ENCODE data around the gene TMEM95.
A peak's percentile ranks its signal among the peaks of the same experiment; 100 is the strongest.
"Not testable (repeated sequence)": the region's sequence is repeated elsewhere in the genome, so short reads cannot be mapped to it uniquely, and the experiment has no call there.

Gene TMEM95

DNA sequence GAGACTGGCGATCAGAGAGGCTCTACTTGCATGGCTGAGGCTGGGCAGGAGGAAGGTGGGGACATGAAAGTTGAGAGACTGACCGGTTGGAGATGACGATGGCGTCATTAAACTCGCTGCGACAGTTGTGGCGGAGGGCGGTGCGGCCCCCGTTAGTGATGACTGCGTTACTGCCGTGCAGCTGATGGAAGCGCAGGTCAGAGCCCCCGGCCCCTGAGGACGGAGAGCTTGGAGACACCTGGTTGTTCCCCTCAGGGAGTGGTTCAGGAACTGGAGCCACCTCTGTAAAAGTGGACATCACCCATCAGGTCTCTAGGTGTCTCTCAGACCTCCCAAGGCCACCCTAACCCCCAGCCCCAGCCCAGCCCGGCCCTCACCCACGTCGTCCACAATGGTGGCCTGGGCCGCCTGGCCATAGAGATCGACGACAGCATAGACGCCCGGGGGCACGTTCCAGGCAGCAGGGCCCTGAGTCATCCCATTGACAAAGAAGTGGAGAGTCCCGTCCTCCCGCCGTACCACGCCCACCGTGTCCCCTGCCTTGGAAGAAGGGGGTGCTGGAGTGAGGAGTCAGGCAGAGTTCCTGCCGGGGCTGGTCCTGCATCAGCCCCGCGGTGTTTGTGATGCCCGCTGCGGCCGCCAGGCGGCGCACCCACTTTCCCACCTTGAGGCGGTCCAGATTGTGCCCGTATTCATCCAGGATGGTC is 31.1 kb upstream of the TMEM95 start:
- DNase-seq (ENCODE audit: low read depth): peak; percentile 49

DNA sequence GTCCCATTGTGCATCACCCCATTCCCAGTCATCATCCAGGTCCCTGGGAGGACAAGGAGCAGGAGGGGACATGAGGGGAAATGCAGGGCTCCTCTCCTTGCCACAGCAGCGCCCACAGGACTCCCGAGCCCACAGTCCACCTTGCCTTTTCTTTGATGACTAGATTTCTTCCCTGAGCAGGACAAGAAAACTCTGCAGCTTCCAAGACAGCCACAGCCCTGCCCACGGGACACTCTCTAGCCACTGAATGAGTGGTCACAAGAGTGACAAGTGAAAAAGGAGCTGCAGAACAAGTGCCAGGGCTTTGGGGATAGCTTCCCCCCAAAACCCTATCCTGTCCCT is 30.5 kb upstream of the TMEM95 start:
- no peak for DNase-seq (ENCODE audit: low read depth)

DNA sequence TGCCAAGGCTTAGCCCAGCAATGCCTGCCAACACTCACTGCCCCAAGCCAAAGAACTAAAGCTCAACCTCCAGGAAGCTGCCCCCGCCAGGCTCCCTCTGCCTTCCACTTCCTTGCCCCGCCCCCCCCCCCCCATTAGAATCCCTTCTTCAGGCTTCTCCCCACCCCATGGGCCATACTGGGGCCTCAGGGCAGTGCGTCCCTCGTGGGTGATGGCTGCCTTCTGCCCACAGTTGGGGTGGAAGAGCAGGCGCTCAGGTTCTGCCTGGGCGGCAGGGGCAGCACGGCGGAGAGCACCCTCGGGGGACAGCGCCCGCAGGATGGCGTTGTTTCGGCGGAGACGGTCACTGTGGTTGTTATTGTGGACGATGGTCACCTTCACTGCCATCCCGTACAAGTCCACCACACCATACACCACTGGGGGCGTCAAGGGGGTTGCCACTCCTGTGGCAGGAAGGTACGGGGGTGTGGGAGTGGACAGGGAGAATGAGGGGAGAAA is 29.9 kb upstream of the TMEM95 start:
- DNase-seq (ENCODE audit: low read depth): no peak

DNA sequence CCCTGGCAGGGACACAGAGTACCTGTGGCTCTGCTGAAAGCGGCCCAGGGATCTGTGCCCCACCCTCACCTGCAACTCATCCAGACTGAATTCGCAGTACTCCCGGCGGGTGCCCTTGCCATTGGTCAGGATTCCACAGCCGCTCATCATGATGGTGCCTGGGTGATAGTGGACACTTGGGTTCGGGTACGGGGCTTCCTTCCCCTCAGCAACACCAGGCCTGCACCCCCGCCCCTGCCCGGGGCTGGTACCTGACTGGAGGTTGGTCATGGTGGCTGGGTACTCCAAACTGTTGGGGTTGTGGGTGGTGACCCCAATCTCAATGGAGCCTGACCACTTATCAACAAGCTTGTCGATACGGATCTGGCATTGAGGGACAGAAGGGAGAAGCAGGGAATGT is 28.8 kb upstream of the TMEM95 start:
- DNase-seq (ENCODE audit: low read depth): no peak

DNA sequence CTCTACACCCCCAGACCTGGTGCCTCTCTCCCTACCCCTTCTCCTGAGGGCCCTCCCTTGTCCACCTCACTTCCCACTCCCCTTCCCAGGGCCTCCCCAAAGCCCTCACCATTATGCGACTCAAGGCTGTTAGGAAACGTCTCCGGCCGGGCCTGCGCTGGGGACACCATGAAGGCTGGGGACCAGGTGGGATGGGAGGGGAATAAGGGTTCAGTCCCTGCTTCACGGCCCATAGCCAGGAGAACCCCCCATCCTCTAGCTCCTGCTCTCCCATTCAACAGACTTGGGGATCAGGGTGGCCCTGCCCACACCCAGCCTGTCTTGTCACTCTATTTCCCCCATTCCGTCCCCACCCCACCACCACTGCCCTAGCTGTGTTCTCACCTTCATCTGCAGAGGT is 27.9 kb upstream of the TMEM95 start:
- no peak for DNase-seq (ENCODE audit: low read depth)

GRCh38 chr17:7327501-7327900 is 27.5 kb upstream of the TMEM95 start:
- no peak for DNase-seq (ENCODE audit: low read depth)

DNA sequence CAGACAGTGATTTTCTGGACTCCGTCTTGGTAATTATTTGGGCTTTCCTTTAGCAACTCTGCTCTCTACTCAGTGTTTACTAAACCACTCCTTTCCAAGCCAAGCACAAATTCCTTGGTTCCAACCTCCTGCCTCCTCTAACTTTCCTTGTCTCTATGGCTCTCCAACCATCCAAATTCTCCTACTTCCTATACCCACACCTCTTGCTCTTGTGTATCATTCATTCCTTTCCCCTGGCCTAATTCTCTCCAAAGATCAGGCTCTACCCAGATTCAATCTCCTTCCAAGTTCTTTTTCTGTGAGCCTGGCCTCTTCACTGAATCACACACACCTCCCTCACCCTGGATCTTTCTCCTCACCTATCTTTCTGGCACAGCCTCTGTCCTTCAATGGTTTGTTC is 26.9 kb upstream of the TMEM95 start:
- DNase-seq (ENCODE audit: low read depth): no peak

DNA sequence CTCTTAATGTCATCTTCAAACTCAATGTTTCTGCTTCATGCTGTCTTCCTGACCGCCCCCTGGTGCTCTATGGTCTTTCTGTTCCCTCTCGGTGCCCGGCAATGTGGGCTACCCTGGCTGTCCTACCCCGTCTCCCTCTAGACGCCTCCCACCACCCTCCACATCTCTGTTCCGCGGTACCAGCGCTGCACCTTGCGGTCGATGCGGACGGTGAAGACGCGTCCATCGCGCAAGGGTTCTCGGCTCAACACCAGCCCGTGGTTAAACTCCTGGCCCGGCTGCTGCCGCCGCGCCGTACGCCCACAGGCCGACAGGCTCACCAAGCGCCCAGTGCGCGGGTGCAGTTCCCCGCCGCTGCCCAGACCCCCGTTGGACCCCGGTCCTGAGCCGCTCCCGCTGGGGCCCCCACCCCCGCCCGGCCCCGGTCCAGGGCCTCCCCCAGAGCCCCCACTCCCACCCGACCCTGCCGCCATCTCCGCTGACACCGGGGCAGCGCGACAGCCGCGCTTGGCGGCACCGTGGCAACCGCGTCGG is 26.0 kb upstream of the TMEM95 start, which contains the start of gene NEURL4:
TSS of gene NEURL4 (minus strand) at position 496 of the 534 bp plus-strand sequence. CDS start at position 473, 23 bp downstream.
- no peak for DNase-seq (ENCODE audit: low read depth)

DNA sequence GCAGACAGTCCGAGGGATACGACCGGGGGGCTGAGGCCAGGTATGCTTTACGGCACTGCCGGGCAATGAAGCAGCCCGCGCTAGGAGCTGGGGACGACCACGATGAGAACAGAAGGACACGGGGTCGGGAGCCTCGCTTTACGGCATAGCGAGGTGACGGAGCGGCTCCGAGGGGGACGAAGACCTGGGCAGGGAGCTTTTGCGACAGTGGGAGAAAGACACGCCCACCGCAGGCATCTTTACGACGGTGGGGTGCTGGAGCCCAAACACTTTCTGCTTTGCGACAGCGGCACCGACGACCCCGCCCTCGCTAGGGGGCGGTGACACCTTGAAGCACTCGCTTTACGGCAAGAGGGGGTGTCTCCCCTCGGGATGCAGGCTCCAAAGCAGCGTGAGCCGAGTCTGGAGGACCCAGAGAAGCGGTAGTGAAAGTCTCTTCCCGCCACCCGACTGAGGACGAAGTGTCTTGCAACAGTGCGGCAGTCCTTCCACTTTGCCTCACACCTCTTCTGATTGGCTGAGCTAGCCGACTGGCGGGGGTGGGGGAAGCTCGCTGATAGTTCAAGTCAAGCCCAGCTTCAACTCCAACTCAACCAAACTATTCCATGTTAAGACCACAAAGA is 25.5 kb upstream of the TMEM95 start:
- peak; percentile 93 for DNase-seq (ENCODE audit: low read depth)

GRCh38 chr17:7329997-7330637 is 24.8 kb upstream of the TMEM95 start:
- no peak for DNase-seq (ENCODE audit: low read depth)

DNA sequence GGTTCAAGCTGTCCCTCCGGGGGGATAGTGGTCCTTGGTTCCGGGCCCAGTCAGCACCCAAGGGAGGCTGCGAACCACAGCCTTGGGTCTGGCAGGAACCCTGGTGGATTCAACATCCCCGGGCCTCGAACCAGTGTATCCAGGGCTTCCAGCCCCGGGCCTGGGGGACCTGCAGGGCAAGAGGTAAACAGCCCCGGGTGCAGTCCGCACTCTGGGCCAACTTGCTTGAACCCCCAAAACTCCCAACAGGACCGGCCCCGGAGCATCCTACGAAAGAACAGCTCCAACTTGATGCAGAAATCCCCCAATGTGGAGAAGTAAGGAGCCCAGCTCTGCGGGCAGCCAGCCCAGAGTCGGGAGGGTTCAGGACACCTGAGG is 24.3 kb upstream of the TMEM95 start:
- no peak for DNase-seq (ENCODE audit: low read depth)

DNA sequence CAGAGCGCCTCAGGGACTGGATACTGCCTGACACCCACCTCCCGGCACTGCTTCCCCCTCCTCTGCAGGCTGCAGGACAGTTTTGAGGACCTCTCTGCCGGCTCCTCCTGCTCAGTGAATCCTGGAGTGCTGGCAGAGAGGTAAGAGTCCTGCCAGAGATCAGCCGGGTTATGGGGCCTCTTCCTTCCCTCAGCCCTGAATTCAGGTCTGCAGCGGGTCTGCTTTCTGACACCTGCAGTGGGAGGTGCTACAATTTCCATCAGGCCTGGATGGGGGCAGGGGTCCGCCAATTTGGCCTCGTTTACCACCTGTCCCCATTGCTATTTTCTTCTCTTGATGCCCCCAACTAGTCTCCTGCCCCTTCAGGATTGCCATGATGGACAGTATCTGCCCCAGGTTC is 22.8 kb upstream of the TMEM95 start:
- DNase-seq (ENCODE audit: low read depth): no peak

GRCh38 chr17:7332600-7333069 is 22.3 kb upstream of the TMEM95 start:
- DNase-seq (ENCODE audit: low read depth): not testable (repeated sequence)

DNA sequence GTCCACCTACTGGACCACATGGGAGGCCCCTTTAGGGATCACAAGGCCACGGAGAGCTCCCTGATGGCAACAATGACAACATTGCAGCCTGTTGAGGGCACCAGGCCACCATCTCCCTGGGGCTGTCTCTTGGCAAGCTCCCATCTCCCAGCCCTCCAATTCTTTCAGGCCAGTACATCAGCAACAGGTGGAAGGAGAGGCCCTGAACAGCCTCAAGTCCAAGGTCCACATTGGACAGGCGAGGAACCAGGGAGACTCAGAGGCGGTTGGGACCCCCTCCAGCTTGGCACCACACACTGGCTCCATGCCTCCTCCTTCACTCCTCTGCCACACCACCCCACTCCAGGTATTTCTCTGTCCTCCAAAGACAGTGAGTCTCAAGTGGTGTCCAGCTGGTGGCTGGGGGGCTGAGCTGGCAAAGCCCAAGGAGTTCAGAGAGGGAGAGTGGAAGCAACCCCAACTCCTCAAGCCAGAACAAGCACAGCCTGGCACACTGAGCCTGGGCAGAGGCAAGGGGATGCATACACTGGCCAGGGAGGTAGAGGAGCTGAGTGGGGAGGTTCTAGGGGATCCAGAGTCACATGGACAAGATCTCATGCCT is 19.9 kb upstream of the TMEM95 start:
- DNase-seq (ENCODE audit: low read depth): no peak

DNA sequence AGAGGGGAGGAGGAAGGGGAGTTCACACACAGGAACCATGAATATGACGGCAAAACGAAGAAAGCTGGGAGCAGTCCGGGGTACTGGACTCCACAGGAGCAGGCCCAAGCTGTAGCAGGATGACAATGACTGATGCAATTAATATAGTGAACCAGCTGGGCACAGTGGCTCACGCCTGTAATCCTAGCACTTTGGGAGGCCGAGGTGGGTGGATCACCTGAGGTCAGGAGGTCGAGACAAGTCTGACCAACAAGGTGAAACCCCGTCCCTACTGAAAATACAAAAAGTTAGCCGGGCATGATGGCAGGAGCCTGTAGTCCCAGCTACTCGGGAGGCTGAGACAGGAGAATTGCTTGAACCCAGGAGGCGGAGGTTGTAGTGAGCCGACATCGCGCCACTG is 19.2 kb upstream of the TMEM95 start:
- DNase-seq (ENCODE audit: low read depth): not testable (repeated sequence)

DNA sequence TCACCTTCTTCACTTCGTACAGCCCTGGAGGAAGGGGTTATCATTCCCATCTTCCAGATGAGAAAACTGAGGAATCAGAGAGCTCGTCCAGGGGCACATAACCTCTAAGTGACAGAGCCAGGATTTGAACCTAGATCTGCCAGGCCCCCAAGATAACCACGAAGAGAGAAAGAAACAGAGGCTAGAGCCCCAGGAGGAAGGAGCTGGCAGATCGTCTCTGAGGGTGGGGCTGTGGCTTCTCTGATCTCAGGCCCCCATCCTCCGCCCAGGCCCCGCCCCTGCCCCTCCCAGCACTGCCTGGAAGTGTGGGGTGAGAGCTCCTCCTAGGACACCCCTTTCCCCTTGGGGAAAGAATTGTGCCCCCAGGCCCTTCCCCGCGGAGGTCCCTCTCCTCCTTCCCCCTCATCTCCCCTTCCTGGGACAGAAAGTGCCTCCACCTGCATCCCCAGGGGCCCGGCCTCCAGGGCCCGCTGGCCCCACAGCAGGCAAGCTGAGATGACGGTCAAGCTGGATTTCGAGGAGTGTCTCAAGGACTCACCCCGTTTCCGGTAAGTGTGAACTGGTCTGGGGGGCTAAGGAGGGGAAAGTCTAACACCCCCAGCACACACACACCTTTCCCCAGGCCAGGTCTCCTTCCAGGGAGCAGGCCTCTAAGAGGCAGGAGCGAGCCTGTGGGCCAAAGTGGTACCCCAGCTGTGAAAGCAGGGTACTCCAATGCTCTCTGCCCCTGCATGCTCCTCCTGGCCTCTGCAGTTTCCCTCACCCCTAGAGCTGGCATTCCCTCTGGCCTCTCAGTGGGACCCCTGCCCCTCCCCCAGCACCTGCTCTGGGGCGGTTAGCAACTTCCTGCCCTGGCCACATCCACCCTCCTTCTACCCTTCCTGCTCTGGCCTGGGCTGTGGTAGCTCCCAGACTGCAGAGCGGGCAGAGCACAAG is 18.4 kb upstream of the TMEM95 start, which contains the start of gene ACAP1:
TSS of gene ACAP1 (plus strand) at position 290 of the 936 bp plus-strand sequence. CDS start at position 496, 206 bp downstream.
- DNase-seq (ENCODE audit: low read depth): peak; percentile 80

- not testable (repeated sequence) for DNase-seq (ENCODE audit: low read depth)
Observed at GRCh38 chr17:7337600-7337999, 17.4 kb upstream of the TMEM95 start.

GRCh38 chr17:7340179-7340578 is 14.8 kb upstream of the TMEM95 start:
- no peak for DNase-seq (ENCODE audit: low read depth)

- DNase-seq (ENCODE audit: low read depth): no peak
Observed at GRCh38 chr17:7341842-7342241, 13.1 kb upstream of the TMEM95 start.

DNA sequence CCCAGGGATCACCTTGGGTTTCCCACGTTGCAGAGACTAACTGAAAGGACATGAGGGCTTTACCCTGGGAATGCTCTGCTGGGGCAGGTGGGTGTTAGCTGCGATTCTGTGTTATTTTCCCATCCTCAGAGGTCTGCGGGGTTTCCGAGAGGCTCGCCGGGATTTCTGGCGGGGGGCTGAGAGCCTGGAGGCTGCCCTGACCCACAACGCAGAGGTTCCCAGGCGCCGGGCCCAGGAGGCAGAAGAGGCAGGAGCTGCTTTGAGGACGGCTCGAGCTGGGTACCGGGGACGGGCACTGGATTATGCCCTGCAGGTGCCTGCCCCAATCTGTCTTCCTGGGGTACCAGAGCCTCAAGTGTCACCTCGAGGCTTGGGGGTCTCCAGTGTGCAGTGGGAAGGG is 11.7 kb upstream of the TMEM95 start:
- DNase-seq (ENCODE audit: low read depth): no peak

All from stimulated activated CD8-positive, alpha-beta memory T cell treated with anti-CD3 and anti-CD28 coated beads, Interleukin-12 subunit alpha, Interleukin-12 subunit beta, amount 100 ng/mL, for 1 hour (primary cell).